AML-193 (cell line): ENCODE data around the gene ACSF3.
"Not testable (repeated sequence)": the region's sequence is repeated elsewhere in the genome, so short reads cannot be mapped to it uniquely, and the experiment has no call there.

ENCODE experiments used
- DNase-seq, 2 experiments: peaks; one replicate each; lab custom pipeline; 2025; lab: John Stamatoyannopoulos, UW

The ACSF3 gene

DNA sequence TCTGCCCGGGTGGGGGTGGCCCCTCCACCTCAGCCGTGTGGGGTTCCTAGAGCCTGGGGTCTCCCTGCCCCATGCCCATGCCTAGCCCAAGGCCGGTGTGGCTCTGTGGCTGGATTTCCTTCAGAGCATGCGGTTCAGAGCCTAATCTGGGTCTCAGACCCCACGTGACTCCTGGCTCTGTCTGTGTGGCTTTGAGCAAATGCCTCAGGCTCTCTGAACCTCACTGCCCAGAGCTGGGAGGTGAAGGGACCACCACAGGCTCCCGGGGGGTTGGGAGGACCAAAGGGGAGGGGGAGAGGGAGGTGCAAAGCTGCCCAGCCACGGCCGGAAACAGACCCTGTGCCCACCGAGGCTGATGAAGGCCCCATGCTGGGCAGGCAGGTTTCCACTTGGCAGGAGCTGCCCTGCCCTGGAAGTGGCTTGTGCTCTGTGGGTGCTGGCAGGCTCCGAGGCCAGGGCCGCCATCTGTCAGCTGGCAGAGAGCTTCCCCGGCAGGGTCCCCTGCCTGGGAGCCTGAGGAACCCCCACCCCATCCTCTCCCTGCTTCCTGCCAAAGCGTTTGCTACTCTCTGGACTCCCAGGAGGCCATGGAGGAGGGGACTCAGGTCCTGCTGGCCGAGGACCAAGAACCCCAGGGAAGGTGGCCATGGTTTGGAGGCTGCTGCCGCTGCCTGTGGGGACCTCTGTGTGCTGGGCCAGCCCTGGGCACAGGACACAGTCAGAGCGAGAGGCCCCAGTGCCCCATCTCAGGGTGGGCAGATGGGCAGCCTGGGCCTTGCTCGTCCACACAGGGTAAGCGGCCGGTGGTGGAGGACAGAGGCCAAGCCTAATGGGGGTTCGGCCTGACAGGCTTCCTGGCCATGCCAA lies 81.9 kb downstream of the ACSF3 start:
- DNase-seq, result no peak

DNA sequence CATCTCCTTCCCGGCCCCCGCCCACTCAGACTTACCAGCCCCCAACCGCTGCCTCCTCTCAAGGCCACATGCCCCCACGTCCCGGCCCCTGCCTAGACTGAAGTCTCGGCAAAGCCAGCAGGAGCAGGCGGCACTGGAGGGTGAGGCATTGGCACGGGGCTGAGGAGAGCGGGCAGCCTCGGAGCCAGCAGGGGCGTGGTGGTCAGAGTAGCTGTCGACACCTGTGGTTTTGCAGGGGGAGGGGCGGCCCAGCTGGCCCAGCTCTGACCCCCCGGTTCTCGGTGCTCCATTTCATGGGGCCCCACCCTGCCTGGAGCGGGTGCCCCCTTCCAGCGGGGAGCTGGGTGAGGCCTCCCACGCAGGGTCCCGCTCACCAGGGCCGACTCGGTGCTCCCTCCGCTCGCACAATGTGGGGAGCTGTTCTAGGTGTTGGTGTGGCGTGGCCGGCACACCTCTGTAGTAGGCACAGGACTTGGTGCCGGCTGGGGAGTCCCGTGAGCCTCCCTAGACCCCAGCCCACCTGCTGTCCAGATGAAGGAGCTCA lies 82.6 kb downstream of the ACSF3 start:
- no peak for DNase-seq

DNA sequence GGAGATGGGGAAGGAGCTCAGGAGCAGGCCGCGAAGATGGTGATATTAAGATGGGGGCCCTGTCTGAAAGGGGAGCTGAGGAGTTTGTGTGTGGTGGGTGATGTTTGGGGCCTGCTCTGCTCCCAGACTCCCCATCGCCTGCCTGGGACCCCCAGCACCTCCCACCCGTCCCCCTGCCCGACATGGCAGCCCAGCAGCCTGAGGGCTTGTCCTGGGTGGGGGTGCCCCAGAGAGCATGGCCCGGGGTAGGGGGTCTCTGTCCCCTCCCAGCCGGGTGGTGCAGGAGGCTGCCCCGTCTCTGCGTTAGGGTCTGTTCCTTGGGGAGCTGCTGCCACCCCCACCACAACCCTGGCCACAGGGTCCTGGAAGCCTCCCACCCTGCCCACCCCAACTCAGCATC lies 83.1 kb downstream of the ACSF3 start:
- DNase-seq, result no peak

DNA sequence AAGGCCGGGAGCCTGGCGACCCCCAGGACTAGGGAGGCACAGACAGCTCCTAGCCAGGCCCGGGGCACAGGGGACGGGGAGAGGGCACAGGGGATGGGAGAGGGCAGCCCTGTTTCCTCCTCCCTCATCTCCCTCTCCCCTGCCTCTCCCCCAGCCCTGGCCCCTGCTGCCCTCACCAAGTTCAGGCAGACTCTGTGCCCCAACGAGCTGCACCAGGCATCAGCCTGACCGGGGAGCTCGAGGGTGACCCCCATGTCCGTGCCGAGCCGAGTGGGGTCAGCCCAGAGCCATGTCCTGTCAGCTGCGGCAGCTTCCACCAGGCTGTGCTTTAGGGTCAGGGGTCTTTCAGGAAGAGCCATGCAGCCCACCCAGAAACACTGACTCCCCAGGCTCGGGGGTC lies 83.8 kb downstream of the ACSF3 start:
- no peak for DNase-seq

DNA sequence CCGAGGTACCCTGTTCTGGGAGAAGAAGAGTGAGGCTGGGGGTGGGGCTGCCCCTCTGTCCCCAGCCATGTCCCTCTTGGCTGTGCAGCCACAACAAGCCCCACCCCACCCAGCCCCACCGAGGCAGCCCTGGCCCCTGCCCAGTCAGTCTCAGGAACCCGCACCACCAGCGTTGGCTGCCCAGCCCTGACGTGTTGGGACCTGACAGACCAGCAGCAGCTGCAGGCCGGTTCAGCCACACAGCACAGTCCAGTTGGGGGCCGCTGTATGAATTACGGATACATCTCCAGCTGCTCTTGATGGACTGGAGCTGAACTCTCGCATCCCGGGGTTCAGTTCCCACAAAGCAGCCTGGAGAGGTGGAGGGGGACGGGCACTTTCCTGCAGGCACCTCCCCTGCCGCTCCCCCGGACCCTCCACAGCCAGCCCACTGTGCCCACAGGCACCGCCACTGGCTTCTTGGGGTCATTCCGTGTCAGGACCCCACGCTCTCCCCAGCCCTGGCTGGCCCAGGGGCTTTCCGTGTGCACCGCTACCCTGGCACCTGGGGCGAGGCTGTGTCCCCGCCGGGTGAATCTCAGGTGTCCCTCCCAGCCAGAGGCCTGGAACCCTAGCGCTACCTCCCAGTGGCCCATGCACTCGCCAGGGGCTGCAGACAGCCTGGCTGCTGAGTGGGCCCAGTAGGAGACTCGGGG lies 84.9 kb downstream of the ACSF3 start:
- no peak for DNase-seq

DNA sequence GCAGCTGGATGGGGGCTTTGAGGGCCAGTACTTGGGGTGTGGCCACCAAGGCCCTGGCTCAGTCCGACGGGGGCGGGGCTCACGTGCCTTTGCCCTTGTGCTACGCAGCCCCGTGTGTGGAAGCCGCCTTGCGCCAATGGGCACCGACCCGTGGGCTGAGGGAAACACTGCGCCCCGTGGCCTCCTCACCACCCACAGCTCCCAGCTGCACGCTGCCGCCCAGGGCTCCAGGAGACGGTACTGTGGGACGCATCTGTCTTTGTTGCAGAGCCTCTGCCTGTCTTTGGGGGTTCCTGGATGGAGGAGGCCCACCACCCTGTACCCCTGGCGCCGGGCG lies 85.5 kb downstream of the ACSF3 start:
- no peak for DNase-seq

DNA sequence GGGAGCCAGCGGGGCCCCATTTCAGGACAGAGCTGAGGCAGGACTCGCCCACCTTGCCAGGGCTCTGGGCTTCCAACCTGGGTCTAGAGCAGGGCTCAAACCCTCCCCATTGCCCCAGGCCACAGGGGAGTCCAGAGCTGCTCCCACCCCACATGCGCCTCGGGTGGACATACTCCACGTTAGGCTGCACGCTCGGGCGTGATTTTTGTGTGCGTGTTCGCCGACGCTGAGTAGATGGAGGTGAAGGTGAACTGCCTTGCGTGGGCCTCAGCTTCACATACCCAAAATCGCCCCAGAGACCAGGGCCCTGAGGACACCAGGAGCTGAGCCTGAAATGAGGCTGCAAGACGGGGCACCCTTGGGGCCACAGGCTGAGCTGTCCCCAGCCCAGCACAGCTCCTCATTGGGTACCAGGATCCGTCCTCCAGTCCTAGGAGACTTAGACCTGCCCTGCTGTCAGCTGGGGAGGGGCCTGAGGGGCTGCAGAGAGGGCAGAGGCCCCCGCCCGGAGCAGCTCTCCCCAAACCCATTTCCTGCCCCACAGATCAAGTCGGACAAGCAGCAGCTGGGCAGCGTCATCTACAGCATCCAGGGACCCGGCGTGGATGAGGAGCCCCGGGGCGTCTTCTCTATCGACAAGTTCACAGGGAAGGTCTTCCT lies 86.1 kb downstream of the ACSF3 start:
- DNase-seq, result no peak

DNA sequence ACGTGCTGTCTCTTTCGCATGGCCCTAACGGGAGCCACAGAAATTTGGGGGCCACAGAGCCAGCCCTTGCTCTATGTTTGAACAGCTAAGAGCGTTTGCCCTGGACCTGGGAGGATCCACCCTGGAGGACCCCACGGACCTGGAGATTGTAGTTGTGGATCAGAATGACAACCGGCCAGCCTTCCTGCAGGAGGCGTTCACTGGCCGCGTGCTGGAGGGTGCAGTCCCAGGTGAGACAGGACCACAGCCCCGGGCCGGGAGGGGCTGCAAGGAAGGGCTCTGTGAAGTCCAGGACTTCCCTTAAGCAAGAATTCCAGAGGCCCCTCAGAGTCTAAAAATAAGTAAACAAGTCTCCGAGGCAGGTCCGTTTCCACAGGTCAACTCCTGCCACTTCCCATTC lies 89.8 kb downstream of the ACSF3 start:
- DNase-seq, result no peak

DNA sequence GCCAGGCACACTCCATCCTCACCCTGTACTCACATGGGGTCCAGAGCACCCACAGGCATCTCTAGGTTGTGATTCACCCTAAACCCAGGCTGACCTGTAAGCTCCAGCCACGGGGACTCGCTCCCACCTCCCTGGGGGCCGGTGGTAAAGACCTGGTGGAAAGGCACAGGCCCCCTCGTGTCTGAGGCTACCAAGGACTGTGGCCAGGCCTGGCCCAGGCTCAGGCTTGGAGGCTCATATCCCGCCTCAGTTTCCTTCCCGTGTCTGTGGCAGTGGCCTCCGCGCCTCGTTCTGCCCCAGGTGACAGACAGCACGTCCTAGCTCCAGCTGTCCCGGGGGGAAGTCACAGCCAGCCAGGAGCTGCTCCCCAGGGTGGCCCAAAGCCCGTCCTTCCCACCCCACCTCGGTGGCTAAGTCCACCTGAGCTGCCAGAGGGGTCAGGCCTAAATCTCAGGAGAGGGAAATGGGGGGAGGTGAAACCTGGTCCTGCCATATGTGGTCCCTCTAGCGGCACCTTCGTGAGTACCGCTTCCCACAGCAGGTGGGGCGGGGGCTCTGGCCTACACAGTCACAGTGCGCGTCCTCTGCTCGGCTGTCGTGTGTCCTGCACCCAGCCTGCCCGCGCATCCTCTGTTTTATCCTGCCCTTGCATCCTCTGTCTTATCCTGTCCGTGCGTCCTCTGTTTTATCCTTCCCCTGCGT lies 90.5 kb downstream of the ACSF3 start:
- DNase-seq, result no peak

DNA sequence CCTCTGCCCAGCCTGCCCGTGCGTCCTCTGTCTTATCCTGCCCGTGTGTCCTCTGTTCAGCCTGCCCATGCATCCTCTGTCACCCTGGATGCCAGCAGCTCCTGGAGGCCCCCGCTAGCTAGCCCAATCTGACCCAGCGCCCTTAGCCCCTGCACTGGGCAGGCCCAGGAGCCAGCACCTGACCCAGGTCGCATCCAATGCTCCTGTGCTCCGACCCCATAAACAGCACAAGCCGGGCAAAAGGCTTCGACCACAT lies 91.0 kb downstream of the ACSF3 start:
- no peak for DNase-seq

DNA sequence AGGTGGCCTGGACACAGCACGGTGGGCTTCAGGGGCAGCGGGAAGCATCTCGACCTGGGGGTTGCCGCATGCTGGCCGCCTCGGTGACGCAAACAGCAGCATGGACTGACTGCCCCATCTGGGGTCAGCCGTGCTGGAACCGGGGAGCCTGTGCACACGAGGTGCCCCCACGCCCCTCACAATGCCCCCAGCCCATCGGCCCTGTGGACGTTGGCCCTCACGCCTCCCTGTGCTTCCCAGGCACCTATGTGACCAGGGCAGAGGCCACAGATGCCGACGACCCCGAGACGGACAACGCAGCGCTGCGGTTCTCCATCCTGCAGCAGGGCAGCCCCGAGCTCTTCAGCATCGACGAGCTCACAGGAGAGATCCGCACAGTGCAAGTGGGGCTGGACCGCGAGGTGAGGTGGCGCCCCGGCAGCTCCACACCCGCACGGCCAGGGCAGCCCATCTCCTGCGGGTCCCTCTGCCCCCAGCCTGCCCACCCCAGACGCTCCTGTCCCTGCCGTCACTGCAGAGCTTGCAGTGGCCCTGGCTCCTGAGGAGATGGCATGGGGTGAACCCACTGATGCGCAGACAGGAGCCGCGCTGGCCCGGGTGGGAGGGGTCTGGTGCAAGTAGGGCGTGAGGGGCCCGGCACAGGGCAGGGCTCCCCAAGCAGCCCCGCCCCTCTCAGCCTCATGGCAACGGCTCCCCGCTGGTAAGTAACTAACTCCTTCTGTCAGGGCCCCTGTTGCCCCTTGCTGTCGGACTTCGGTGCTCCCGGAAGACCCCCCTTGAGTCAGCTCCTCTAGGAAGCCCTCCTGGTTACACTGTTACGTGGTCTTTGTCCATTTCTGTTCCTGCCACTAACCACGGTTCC lies 91.5 kb downstream of the ACSF3 start:
- DNase-seq, result no peak

DNA sequence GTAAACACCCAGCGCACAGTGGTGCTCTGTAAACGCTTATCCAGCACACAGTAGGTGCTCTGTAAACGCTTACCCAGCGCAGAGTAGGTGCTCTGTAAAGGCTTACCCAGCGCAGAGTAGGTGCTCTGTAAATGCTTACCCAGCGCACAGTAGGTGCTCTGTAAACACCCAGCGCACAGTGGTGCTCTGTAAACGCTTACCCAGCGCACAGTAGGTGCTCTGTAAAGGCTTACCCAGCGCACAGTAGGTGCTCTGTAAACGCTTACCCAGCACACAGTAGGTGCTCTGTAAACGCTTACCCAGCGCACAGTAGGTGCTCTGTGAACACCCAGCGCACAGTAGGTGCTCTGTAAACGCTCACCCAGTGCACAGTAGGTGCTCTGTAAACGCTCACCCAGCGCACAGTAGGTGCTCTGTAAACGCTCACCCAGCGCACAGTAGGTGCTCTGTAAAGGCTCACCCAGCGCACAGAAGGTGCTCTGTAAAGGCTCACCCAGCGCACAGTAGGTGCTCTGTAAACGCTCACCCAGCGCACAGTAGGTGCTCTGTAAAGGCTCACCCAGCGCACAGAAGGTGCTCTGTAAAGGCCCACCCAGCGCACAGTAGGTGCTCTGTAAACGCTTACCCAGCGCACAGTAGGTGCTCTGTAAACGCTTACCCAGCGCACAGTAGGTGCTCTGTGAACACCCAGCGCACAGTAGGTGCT lies 92.4 kb downstream of the ACSF3 start:
- not testable (repeated sequence) for DNase-seq

DNA sequence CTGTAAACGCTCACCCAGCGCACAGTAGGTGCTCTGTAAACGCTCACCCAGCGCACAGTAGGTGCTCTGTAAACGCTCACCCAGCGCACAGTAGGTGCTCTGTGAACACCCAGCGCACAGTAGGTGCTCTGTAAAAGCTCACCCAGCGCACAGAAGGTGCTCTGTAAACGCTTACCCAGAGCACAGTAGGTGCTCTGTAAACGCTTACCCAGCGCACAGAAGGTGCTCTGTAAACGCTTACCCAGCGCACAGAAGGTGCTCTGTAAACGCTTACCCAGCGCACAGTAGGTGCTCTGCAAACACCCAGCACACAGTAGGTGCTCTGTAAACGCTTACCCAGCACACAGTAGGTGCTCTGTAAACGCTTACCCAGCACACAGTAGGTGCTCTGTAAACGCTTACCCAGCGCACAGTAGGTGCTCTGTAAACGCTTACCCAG lies 93.0 kb downstream of the ACSF3 start:
- not testable (repeated sequence) for DNase-seq

DNA sequence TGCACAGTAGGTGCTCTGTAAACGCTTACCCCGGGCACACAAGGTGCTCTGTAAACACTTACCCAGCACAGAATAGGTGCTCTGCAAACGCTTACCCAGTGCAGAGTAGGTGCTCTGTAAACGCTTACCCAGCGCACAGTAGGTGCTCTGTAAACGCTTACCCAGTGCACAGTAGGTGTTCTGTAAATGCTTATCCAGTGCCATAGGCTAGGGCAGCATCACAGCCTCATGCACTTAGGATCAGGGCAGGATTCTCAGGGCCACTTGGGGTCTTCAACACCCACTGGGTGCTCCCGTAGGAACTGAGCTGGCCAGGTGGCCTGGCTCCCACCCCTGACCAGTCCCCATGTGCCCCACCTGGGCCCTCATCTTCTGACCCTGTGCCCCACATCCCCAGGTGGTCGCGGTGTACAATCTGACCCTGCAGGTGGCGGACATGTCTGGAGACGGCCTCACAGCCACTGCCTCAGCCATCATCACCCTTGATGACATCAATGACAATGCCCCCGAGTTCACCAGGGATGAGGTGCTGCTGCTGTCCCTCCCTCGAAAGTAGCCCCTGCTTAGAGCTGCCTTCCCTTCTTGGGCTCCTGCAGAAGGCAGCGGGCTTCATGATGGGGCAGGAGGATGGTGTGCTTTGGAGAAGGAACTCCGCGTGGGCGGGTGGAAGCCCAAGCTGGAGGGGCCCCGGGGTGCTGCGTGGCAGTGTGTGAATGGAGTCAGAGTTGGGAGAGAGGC lies 93.5 kb downstream of the ACSF3 start:
- DNase-seq, result peak; percentile 30 to 32

DNA sequence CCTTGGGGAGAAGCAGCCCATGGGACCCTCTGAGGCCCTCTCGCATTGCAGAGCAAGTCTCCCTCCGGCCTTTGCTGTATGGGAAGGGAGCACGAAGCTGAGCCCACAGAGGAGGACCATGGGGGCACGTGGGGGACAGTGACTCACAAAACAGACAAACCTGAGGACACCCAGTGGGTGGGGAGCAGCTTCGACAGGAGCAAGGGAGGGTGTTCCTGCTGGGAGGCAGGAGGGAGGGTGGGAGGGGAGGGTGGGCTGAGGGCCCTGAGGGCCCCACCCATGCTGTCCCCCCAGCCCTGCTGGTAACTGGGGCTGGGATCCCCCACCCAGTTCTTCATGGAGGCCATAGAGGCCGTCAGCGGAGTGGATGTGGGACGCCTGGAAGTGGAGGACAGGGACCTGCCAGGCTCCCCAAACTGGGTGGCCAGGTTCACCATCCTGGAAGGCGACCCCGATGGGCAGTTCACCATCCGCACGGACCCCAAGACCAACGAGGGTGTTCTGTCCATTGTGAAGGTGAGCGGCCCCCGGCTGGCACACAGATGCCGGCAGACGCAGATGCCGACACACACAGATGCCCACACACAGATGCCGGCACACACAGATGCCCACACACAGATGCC lies 94.2 kb downstream of the ACSF3 start:
- no peak for DNase-seq

DNA sequence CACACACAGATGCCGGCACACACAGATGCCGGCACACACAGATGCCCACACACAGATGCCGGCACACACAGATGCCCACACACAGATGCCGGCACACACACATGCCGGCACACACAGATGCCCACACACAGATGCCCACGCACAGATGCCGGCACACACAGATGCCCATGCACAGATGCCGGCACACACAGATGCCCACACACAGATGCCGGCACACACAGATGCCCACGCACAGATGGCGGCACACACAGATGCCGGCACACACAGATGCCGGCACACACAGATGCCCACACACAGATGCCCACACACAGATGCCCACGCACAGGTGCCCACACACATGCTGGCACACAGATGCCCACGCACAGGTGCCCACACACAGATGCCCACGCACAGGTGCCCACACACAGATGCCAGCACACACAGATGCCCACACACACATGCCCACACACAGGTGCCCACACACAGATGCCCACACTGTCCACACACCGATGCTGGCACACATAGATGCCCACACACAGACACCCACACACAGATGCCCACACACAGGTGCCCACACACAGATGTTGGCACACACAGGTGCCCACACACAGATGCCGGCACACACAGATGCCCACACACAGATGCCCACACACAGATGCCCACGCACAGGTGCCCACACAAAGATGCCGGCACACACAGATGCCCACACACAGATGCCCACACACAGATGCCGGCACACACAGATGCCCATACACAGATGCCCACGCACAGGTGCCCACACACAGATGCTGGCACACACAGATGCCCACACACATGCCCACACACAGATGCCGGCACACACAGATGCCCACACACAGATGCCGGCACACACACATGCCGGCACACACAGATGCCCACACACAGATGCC lies 95.1 kb downstream of the ACSF3 start:
- DNase-seq, result not testable (repeated sequence)

DNA sequence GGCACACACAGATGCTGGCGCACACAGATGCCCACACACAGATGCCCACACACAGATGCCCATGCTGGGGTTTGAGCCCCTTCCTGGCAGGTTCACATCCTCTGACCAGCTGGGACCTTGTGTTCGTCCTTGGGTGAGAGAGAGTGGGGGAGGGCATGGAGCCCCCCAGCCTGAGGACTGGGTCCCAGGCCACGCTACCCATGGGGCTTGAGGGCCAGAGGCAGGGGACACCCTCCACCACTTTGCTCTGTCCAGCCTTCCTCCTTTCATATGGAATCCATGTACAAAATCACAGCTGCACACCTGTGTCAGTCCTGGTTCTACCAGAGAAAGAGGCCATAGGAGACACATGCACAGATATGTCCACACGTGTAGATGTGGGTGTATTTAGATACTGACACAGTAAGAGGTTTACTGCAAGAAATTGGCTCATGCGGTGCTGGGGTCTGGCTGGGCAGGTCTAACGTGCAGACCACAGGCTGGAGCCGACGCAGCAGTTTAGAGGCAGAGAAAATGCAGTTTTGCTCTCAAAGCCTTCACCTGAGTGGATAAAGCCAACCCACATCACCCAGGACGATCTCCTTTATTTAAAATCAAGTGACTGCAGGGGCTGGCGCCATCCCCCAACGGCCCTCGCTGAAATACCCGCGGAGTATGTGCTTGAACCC lies 95.8 kb downstream of the ACSF3 start:
- DNase-seq, result no peak
